PC-3 (cell line): ENCODE data around the gene TSEN2. TPM values are rescaled to one million over a fixed set of nuclear protein-coding genes. Genes with fewer than 3 reads are reported as not detected.

Experiments
- ATAC-seq: fragments of 200-7000 bp; cut with Tn5 transposase; 2 replicates; pipeline ENCODE4 v1.9.1; 2020; ENCODE audit warnings: mild to moderate bottlenecking, moderate library complexity
- BruUV-seq: library from RNA; stranded (reverse); fragments of 400-500 nt; replicated peaks from 2 replicates; lab custom pipeline; 2021; lab: Mats Ljungman, UMichigan
- CTCF ChIA-PET: fragments of 300-600 bp; sonication (Branson Sonifier 250); formaldehyde crosslinking; loops from one replicate; lab custom pipeline; 2022; ENCODE audit warnings: antibody characterized with exemption; lab: Charles Lee
- POLR2A ChIA-PET: fragments of 300-600 bp; sonication (Branson Sonifier 250); formaldehyde crosslinking; loops from one replicate; lab custom pipeline; 2022; ENCODE audit warnings: antibody characterized with exemption; ENCODE audit not compliant: unreplicated experiment; lab: Charles Lee
- DNase-seq: peaks from one replicate; pipeline ENCODE4 v3.0.0-alpha.2; 2015
- H2AFZ ChIP-seq: fragments of 300-600 bp; sonication (generic); 2 replicates; pipeline ENCODE4 v1.6.0; 2016; ENCODE audit warnings: antibody characterized with exemption, low read length
- H3F3A ChIP-seq: fragments of 300-600 bp; sonication (generic); one replicate; pipeline ENCODE4 v1.6.0; 2017; ENCODE audit warnings: antibody characterized with exemption, low read length, control low read depth, mild to moderate bottlenecking; ENCODE audit not compliant: unreplicated experiment
- H3K27ac ChIP-seq: fragments of 300-600 bp; sonication (generic); 2 replicates; pipeline ENCODE4 v1.5.1; 2016; ENCODE audit warnings: mild to moderate bottlenecking, low read length
- H3K27me3 ChIP-seq: fragments of 300-600 bp; sonication (generic); 2 replicates; pipeline ENCODE4 v1.6.1; 2016; ENCODE audit warnings: low read length, mixed read lengths
- H3K36me3 ChIP-seq: fragments of 300-600 bp; sonication (generic); 2 replicates; pipeline ENCODE4 v1.6.1; 2016; ENCODE audit warnings: low read depth, mixed run types, low read length, mixed read lengths
- H3K4me1 ChIP-seq: fragments of 300-600 bp; sonication (generic); 2 replicates; pipeline ENCODE4 v1.5.1; 2016; ENCODE audit warnings: low read length; ENCODE audit not compliant: insufficient read depth
- H3K4me2 ChIP-seq: fragments of 300-600 bp; sonication (generic); 2 replicates; pipeline ENCODE4 v1.6.0; 2016; ENCODE audit warnings: low read length
- H3K4me3 ChIP-seq: fragments of 300-600 bp; sonication (generic); 2 replicates; pipeline ENCODE4 v1.5.1; 2016; ENCODE audit warnings: mild to moderate bottlenecking, low read length, mixed read lengths
- H3K79me2 ChIP-seq: fragments of 300-600 bp; sonication (generic); 2 replicates; pipeline ENCODE4 v1.6.1; 2017; ENCODE audit warnings: low read length, mixed read lengths
- H3K9ac ChIP-seq: fragments of 300-600 bp; sonication (generic); 2 replicates; pipeline ENCODE4 v1.6.0; 2016; ENCODE audit warnings: mild to moderate bottlenecking, low read length
- H3K9me2 ChIP-seq: fragments of 300-600 bp; sonication (generic); replicated peaks from 2 replicates; pipeline ENCODE4 v1.6.1; 2016; ENCODE audit warnings: mixed run types, low read length, mixed read lengths
- H3K9me3 ChIP-seq: fragments of 300-600 bp; sonication (generic); 2 replicates; pipeline ENCODE4 v1.6.1; 2016; ENCODE audit warnings: low read length, mixed read lengths
- H4K20me1 ChIP-seq: fragments of 300-600 bp; sonication (generic); 2 replicates; pipeline ENCODE4 v1.6.1; 2016; ENCODE audit warnings: low read length, mixed read lengths
- CTCF ChIP-seq: fragments of 300-600 bp; sonication (generic); conservative IDR thresholded peaks from 2 replicates; pipeline ENCODE4 v1.5.1; 2017; ENCODE audit warnings: antibody characterized with exemption, low read depth, mild to moderate bottlenecking, low read length
- EZH2 ChIP-seq: fragments of 300-600 bp; sonication (generic); IDR thresholded peaks from one replicate; pipeline ENCODE4 v1.6.1; 2017; ENCODE audit warnings: antibody characterized with exemption, mild to moderate bottlenecking, low read length; ENCODE audit not compliant: unreplicated experiment
- EZH2phosphoT487 ChIP-seq: fragments of 300-600 bp; sonication (generic); IDR thresholded peaks from 2 replicates; pipeline ENCODE4 v1.6.1; 2018; ENCODE audit warnings: mild to moderate bottlenecking, antibody characterized with exemption, low read length, borderline replicate concordance
- intact Hi-C: fragments of 100-400 bp; cut with micrococcal nuclease; formaldehyde crosslinking; loops from 2 replicates; pipeline ENCODE4 v1.9.0; 2023
- total RNA-seq: library from RNA; depleted of rRNA; stranded (reverse); fragments of >200 nt; gene quantifications from 2 replicates; pipeline ENCODE4 v1.2.3, GENCODE V29; 2014

Gene TSEN2
- total RNA-seq, 1 experiment from 2014 or later = 40.2 TPM

- TF ChIP-seq EZH2 (no peak), EZH2phosphoT487 (no peak), CTCF (no peak)
- Histone ChIP-seq H2AFZ (no peak overlapping the region), H3F3A (peaks cover 15% of the 10 kb centered on the region), H3K79me2 (no peaks in the 10 kb centered on the region), H3K4me1 (peaks cover 35% of the 10 kb centered on the region), H3K9me2 (no peaks in the 10 kb centered on the region), H3K4me2 (peak overlapping the region; percentile 4; the same call in 1 of the 2 replicates), H3K9ac (peak overlapping the region; percentile 80), H3K27ac (peak overlapping the region; percentile 95), H3K36me3 (peaks cover 32% of the 10 kb centered on the region), H4K20me1 (no peaks in the 10 kb centered on the region), H3K9me3 (no peaks in the 10 kb centered on the region), H3K27me3 (no peaks in the 10 kb centered on the region), H3K4me3 (no peak overlapping the region)
- intact Hi-C loops = loop anchor here (5.0 kb wide), 1 partner anchor 40 kb away; no protein-coding TSS in a partner anchor
- DNase-seq = no peak
- POLR2A ChIA-PET = no interaction called here
- ATAC-seq = no peak
- CTCF ChIA-PET = no interaction called here
- BruUV-seq = no TSS peak
These were observed 47.1 kb upstream of the TSEN2 start for GRCh38 chr3:12437221-12437605.

GRCh38 chr3:12437861-12438260 lies 46.4 kb upstream of the TSEN2 start:
- H3K9me3 ChIP-seq = no peaks in the 10 kb centered on the region
- H3K27me3 ChIP-seq = no peaks in the 10 kb centered on the region
- H4K20me1 ChIP-seq = no peaks in the 10 kb centered on the region
- no peaks in the 10 kb centered on the region for H3K9me2 ChIP-seq
- intact Hi-C loops = loop anchor here (5.0 kb wide), 1 partner anchor 39 kb away; no protein-coding TSS in a partner anchor
- H3K9ac ChIP-seq = peak overlapping the region; percentile 80; the same call in 1 of the 2 replicates
- no peak for ATAC-seq
- H3K36me3 ChIP-seq = peaks cover 26% of the 10 kb centered on the region
- peak overlapping the region; percentile 95 for H3K27ac ChIP-seq
- peaks cover 15% of the 10 kb centered on the region for H3F3A ChIP-seq
- BruUV-seq = no TSS peak
- H3K4me3 ChIP-seq = no peak overlapping the region
- TF ChIP-seq EZH2phosphoT487 = no peak
- TF ChIP-seq EZH2 = no peak
- TF ChIP-seq CTCF = no peak
- peaks cover 38% of the 10 kb centered on the region for H3K4me1 ChIP-seq
- H3K79me2 ChIP-seq = no peaks in the 10 kb centered on the region
- no peak overlapping the region for H2AFZ ChIP-seq
- no peak for DNase-seq
- ChIA-PET POLR2A (interaction anchor here (0.6 kb wide), 1 partner anchor 31 kb away, joined by 3 read pairs; no protein-coding TSS in a partner anchor), CTCF (no interaction called here)
- no peak overlapping the region for H3K4me2 ChIP-seq

GRCh38 chr3:12438318-12438717 lies 46.0 kb upstream of the TSEN2 start:
- peak overlapping the region; percentile 95 for H3K27ac ChIP-seq
- no peak for ATAC-seq
- H3K27me3 ChIP-seq = no peaks in the 10 kb centered on the region
- no peak overlapping the region for H3K4me3 ChIP-seq
- intact Hi-C loops = loop anchor here (5.0 kb wide), 1 partner anchor 39 kb away; no protein-coding TSS in a partner anchor
- no peaks in the 10 kb centered on the region for H3K9me2 ChIP-seq
- H3K36me3 ChIP-seq = peaks cover 22% of the 10 kb centered on the region
- peaks cover 43% of the 10 kb centered on the region for H3K4me1 ChIP-seq
- no TSS peak for BruUV-seq
- no peak overlapping the region for H3K4me2 ChIP-seq
- no peaks in the 10 kb centered on the region for H3K79me2 ChIP-seq
- no peaks in the 10 kb centered on the region for H3K9me3 ChIP-seq
- no peaks in the 10 kb centered on the region for H4K20me1 ChIP-seq
- H2AFZ ChIP-seq = no peak overlapping the region
- DNase-seq = no peak
- TF ChIP-seq CTCF = no peak
- no peak for TF ChIP-seq EZH2
- TF ChIP-seq EZH2phosphoT487 = no peak
- H3K9ac ChIP-seq = no peak overlapping the region
- ChIA-PET POLR2A (no interaction called here), CTCF (no interaction called here)
- peaks cover 15% of the 10 kb centered on the region for H3F3A ChIP-seq
